ENCODE data around the gene CCDC88B.

Gene CCDC88B

DNA sequence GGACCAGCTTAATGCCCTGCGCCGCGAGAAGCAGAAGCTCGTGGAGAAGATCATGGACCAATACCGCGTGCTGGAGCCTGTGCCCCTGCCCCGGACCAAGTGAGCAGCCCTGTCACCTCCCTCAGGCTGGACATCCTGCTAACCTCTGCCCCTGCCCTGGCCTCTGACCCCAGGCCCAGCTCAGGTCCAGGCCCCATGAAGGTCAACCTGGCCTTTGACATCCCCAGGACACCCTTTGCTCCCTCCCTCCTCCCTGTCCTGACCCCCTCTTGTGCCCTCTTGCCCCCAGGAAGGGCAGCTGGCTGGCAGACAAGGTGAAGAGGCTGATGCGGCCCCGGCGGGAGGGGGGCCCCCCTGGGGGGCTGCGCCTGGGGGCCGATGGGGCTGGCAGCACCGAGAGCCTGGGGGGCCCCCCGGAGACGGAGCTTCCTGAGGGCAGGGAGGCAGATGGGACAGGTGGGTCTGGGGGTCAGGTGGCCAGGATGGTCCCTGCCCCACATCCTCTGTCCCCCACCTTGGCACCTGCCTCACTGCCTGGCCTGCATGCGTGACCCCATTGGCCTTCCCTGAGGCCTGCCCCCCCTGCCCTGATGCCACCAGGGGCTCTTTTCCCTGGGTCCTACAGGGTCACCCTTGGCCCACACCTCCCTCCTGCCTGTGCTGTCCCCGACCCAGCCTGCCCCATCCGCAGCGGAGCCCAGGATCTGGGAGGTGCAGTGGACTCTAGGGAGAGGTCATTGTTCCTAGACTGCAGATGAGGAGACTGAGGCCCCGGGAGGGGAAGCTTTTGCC lies 13.9 kb downstream of the CCDC88B start:
- Histone ChIP-seq H3K4me1 (ENCODE audit: control insufficient read depth in 2 of 2, insufficient read depth in 2 of 2, low read length in 2 of 2) (peaks cover 12 to 20% of the 10 kb centered on the region in 2 donors), H3K27me3 (ENCODE audit: control insufficient read depth in 2 of 2, insufficient read depth in 2 of 2, low read length in 2 of 2) (no peaks in the 10 kb centered on the region), H3K9ac (ENCODE audit: low read depth in 1 of 2, low read length in 2 of 2) (no peak overlapping the region), H3K36me3 (ENCODE audit: control insufficient read depth in 2 of 2, insufficient read depth in 2 of 2, low read length in 2 of 2) (no peaks in the 10 kb centered on the region), H3K27ac (ENCODE audit: low read depth in 2 of 2, low read length in 2 of 2) (no peak overlapping the region), H3K4me3 (ENCODE audit: low read length in 2 of 2) (no peak overlapping the region), H3K9me3 (ENCODE audit: control insufficient read depth in 2 of 2, low read length in 2 of 2) (no peaks in the 10 kb centered on the region)

- peak overlapping the region; percentile 42 to 65 for H3K4me3 ChIP-seq (ENCODE audit: low read length in 2 of 2)
- H3K9ac ChIP-seq (ENCODE audit: low read depth in 1 of 2, low read length in 2 of 2), result peak overlapping the region; percentile 29 to 56
- H3K27ac ChIP-seq (ENCODE audit: low read depth in 2 of 2, low read length in 2 of 2), result peak overlapping the region; percentile 31 to 58
- H3K27me3 ChIP-seq (ENCODE audit: control insufficient read depth in 2 of 2, insufficient read depth in 2 of 2, low read length in 2 of 2), result no peaks in the 10 kb centered on the region
- no peaks in the 10 kb centered on the region for H3K36me3 ChIP-seq (ENCODE audit: control insufficient read depth in 2 of 2, insufficient read depth in 2 of 2, low read length in 2 of 2)
- H3K9me3 ChIP-seq (ENCODE audit: control insufficient read depth in 2 of 2, low read length in 2 of 2), result no peaks in the 10 kb centered on the region
- H3K4me1 ChIP-seq (ENCODE audit: control insufficient read depth in 2 of 2, insufficient read depth in 2 of 2, low read length in 2 of 2), result peaks cover 23 to 28% of the 10 kb centered on the region in 2 donors
Measured at GRCh38 chr11:64355078-64355940, 15.3 kb downstream of the CCDC88B start.

DNA sequence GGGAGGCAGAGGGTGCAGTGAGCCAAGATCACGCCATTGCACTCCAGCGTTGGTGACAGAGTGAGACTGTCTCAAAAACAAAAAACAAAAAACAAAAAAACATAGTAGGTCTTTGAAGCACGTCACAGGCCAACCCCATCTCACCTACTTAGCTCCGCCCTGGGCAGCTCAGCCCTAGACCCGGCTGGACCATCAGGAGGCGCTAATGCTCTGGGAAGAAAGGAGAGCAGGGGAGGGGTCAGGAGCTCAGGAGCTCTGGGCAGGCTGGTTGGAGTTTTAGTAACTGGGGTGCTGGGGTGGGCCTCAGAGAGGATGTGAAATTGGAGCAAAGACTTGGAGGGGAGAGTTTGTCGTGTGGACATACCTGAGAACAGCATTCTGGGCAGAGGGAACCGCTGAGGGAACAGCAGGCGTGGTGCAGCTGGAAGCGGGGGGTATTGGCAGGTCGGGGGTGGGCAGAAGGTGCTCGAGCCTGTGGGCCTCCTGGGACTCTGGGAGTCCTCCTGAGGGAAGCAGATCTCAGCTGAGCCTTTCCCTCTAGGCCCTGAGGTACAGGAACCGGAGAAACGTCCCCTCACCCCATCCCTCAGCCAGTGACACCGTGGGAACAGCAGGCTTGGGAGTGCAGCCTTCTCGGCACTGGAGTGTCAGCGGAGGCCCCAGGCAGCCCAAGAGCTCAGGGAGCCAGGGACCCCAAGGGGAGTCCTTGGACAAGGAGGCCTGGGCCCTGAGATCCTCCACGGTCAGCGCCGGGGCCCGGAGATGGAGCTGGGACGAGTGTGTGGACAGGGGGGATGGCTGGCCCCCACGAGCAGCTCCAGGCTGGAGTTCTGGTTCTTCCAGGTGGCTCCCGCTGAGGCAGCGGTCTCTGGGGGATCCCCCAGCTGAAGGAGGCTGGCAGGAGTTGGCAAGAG lies 16.8 kb downstream of the CCDC88B start:
- H3K27me3 ChIP-seq (ENCODE audit: control insufficient read depth in 2 of 2, insufficient read depth in 2 of 2, low read length in 2 of 2), result no peaks in the 10 kb centered on the region
- H3K4me1 ChIP-seq (ENCODE audit: control insufficient read depth in 2 of 2, insufficient read depth in 2 of 2, low read length in 2 of 2), result peaks cover 24 to 31% of the 10 kb centered on the region in 2 donors
- H3K9ac ChIP-seq (ENCODE audit: low read depth in 1 of 2, low read length in 2 of 2), result no peak overlapping the region
- H3K4me3 ChIP-seq (ENCODE audit: low read length in 2 of 2), result no peak overlapping the region
- H3K36me3 ChIP-seq (ENCODE audit: control insufficient read depth in 2 of 2, insufficient read depth in 2 of 2, low read length in 2 of 2), result peaks cover 8% of the 10 kb centered on the region in 2 donors
- no peak overlapping the region for H3K27ac ChIP-seq (ENCODE audit: low read depth in 2 of 2, low read length in 2 of 2)
- no peaks in the 10 kb centered on the region for H3K9me3 ChIP-seq (ENCODE audit: control insufficient read depth in 2 of 2, low read length in 2 of 2)

DNA sequence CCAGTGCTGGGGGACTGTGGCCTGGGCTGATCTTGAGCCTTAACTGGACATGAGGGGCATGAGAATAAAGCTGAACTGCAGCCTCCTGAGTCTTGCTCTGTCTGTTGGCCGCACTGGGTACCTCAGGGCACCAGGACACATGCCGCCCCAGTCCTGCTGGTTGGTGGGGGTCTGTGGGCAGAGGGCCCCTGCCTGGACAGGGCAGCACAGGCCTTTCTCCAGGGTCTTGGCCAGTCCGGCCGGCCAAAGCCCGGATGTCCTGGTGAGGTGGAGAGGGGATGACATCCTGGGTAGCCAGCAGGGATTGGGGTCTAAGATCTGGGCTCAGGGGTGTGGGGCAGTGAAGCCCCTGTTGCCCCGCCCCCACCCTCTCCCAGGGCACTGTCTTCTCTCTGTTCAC lies 17.4 kb downstream of the CCDC88B start:
- no peak overlapping the region for H3K9ac ChIP-seq (ENCODE audit: low read depth in 1 of 2, low read length in 2 of 2)
- H3K4me1 ChIP-seq (ENCODE audit: control insufficient read depth in 2 of 2, insufficient read depth in 2 of 2, low read length in 2 of 2), result peaks cover 24 to 31% of the 10 kb centered on the region in 2 donors
- H3K4me3 ChIP-seq (ENCODE audit: low read length in 2 of 2), result no peak overlapping the region
- no peaks in the 10 kb centered on the region for H3K27me3 ChIP-seq (ENCODE audit: control insufficient read depth in 2 of 2, insufficient read depth in 2 of 2, low read length in 2 of 2)
- H3K36me3 ChIP-seq (ENCODE audit: control insufficient read depth in 2 of 2, insufficient read depth in 2 of 2, low read length in 2 of 2), result peaks cover 14% of the 10 kb centered on the region in 2 donors
- peak overlapping the region in 1 of 2 donors; percentile 23 for H3K27ac ChIP-seq (ENCODE audit: low read depth in 2 of 2, low read length in 2 of 2)
- H3K9me3 ChIP-seq (ENCODE audit: control insufficient read depth in 2 of 2, low read length in 2 of 2), result no peaks in the 10 kb centered on the region

GRCh38 chr11:64357904-64358535 lies 18.0 kb downstream of the CCDC88B start:
- H3K4me3 ChIP-seq (ENCODE audit: low read length in 2 of 2), result peak overlapping the region; percentile 77 to 90
- H3K9me3 ChIP-seq (ENCODE audit: control insufficient read depth in 2 of 2, low read length in 2 of 2), result no peaks in the 10 kb centered on the region
- peaks cover 24 to 31% of the 10 kb centered on the region in 2 donors for H3K4me1 ChIP-seq (ENCODE audit: control insufficient read depth in 2 of 2, insufficient read depth in 2 of 2, low read length in 2 of 2)
- H3K27me3 ChIP-seq (ENCODE audit: control insufficient read depth in 2 of 2, insufficient read depth in 2 of 2, low read length in 2 of 2), result no peaks in the 10 kb centered on the region
- peak overlapping the region in 1 of 2 donors; percentile 76 for H3K27ac ChIP-seq (ENCODE audit: low read depth in 2 of 2, low read length in 2 of 2)
- H3K9ac ChIP-seq (ENCODE audit: low read depth in 1 of 2, low read length in 2 of 2), result peak overlapping the region; percentile 87 to 88
- H3K36me3 ChIP-seq (ENCODE audit: control insufficient read depth in 2 of 2, insufficient read depth in 2 of 2, low read length in 2 of 2), result peaks cover 17 to 18% of the 10 kb centered on the region in 2 donors

DNA sequence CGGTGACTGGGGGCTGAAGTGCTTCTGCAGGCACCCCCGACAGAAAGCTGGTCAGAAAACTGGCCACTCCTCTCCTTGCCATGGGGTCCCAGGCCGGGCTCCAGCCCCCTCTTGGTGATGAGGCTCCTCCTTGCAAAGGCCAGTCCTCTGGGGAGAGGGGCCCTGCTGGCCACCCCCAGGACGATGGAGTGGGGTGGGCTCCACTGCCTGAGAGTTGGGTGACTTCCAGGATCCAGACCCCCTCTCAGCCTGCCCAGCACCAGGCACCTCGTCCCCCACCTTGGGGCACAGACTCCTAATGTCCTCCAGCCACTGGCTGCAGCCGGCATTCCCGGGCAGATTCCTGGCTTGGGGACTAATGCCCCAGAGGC lies 18.5 kb downstream of the CCDC88B start:
- H3K27me3 ChIP-seq (ENCODE audit: control insufficient read depth in 2 of 2, insufficient read depth in 2 of 2, low read length in 2 of 2), result no peaks in the 10 kb centered on the region
- peak overlapping the region; percentile 76 to 82 for H3K27ac ChIP-seq (ENCODE audit: low read depth in 2 of 2, low read length in 2 of 2)
- H3K9me3 ChIP-seq (ENCODE audit: control insufficient read depth in 2 of 2, low read length in 2 of 2), result no peaks in the 10 kb centered on the region
- H3K9ac ChIP-seq (ENCODE audit: low read depth in 1 of 2, low read length in 2 of 2), result peak overlapping the region; percentile 87 to 88
- H3K4me1 ChIP-seq (ENCODE audit: control insufficient read depth in 2 of 2, insufficient read depth in 2 of 2, low read length in 2 of 2), result peaks cover 24 to 31% of the 10 kb centered on the region in 2 donors
- peak overlapping the region; percentile 77 to 90 for H3K4me3 ChIP-seq (ENCODE audit: low read length in 2 of 2)
- H3K36me3 ChIP-seq (ENCODE audit: control insufficient read depth in 2 of 2, insufficient read depth in 2 of 2, low read length in 2 of 2), result peaks cover 18 to 22% of the 10 kb centered on the region in 2 donors

DNA sequence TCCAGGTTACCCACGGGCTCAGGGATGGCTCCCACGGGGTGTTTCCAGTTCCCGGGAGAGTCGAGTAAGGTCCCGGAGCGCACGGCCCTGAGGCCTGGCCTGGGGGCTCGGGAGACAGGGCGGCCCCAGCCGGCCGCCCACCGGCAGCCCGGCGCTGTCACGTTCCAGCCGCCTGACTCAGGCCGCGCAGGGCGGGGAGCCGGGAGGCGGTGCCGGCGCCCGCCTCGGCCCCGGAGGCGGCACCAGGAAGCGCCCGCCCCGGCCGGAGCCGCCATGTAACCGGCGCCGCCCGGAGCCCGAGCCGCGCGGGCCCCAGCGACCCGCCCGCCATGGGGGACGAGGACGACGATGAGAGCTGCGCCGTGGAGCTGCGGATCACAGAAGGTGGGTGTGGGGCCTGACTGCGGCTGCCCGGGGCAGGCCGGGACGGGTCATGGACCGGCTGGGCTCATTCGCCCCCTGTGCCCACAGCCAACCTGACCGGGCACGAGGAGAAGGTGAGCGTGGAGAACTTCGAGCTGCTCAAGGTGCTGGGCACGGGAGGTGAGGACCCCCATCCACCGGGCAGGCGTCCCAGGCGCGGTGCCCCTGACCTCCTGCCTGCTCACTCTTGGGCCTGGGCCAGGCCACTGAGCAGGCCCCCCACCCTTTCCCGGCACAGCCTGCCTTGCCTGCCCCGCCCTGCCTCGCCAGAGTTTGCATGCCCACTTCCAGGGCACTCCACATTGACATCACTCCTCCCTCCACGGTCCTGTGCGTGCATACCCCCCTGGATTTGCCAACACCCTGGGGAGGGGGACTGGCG lies 19.1 kb downstream of the CCDC88B start, which contains the start of gene RPS6KA4:
RPS6KA4 (plus strand) TSS at position 256 of the 805 bp plus-strand sequence; CDS start at position 330, 74 bp downstream.
- H3K9ac ChIP-seq (ENCODE audit: low read depth in 1 of 2, low read length in 2 of 2), result peak within 1 kb of the TSS; percentile 88
- no peaks in the 10 kb centered on the region for H3K9me3 ChIP-seq (ENCODE audit: control insufficient read depth in 2 of 2, low read length in 2 of 2)
- peak within 1 kb of the TSS; percentile 79 to 82 for H3K27ac ChIP-seq (ENCODE audit: low read depth in 2 of 2, low read length in 2 of 2)
- peaks cover 18 to 26% of the 10 kb centered on the region in 2 donors for H3K36me3 ChIP-seq (ENCODE audit: control insufficient read depth in 2 of 2, insufficient read depth in 2 of 2, low read length in 2 of 2)
- H3K4me1 ChIP-seq (ENCODE audit: control insufficient read depth in 2 of 2, insufficient read depth in 2 of 2, low read length in 2 of 2), result peaks cover 24 to 31% of the 10 kb centered on the region in 2 donors
- H3K27me3 ChIP-seq (ENCODE audit: control insufficient read depth in 2 of 2, insufficient read depth in 2 of 2, low read length in 2 of 2), result no peaks in the 10 kb centered on the region
- H3K4me3 ChIP-seq (ENCODE audit: low read length in 2 of 2), result peak within 1 kb of the TSS; percentile 90 to 92

- no peak overlapping the region for H3K27ac ChIP-seq (ENCODE audit: low read depth in 2 of 2, low read length in 2 of 2)
- H3K4me1 ChIP-seq (ENCODE audit: control insufficient read depth in 2 of 2, insufficient read depth in 2 of 2, low read length in 2 of 2), result peaks cover 24 to 31% of the 10 kb centered on the region in 2 donors
- H3K27me3 ChIP-seq (ENCODE audit: control insufficient read depth in 2 of 2, insufficient read depth in 2 of 2, low read length in 2 of 2), result no peaks in the 10 kb centered on the region
- peak overlapping the region; percentile 90 to 92 for H3K4me3 ChIP-seq (ENCODE audit: low read length in 2 of 2)
- peak overlapping the region; percentile 88 for H3K9ac ChIP-seq (ENCODE audit: low read depth in 1 of 2, low read length in 2 of 2)
- no peaks in the 10 kb centered on the region for H3K9me3 ChIP-seq (ENCODE audit: control insufficient read depth in 2 of 2, low read length in 2 of 2)
- peaks cover 18 to 26% of the 10 kb centered on the region in 2 donors for H3K36me3 ChIP-seq (ENCODE audit: control insufficient read depth in 2 of 2, insufficient read depth in 2 of 2, low read length in 2 of 2)
Measured at GRCh38 chr11:64359712-64360445, 19.9 kb downstream of the CCDC88B start.

All from mucosa of rectum (tissue), 2 donors.